GM21619 (cell line): ENCODE measurements around the gene SLC25A11.
A peak's percentile ranks its signal among the peaks of the same experiment; 100 is the strongest.
"Not testable (repeated sequence)": the region's sequence is repeated elsewhere in the genome, so short reads cannot be mapped to it uniquely, and the experiment has no call there.

Experiments
- ATAC-seq: cut with Tn5 transposase; IDR thresholded peaks from one replicate; pipeline ENCODE4 v1.9.1; 2021; ENCODE audit not compliant: unreplicated experiment

SLC25A11 gene

GRCh38 chr17:4920351-4921048 lies 19.3 kb downstream of the SLC25A11 start:
- no peak for ATAC-seq

- ATAC-seq = no peak
Measured at GRCh38 chr17:4919511-4920047, 20.3 kb downstream of the SLC25A11 start.

GRCh38 chr17:4914551-4914950 lies 25.3 kb downstream of the SLC25A11 start:
- not testable (repeated sequence) for ATAC-seq

GRCh38 chr17:4913994-4914393 lies 25.9 kb downstream of the SLC25A11 start:
- ATAC-seq = no peak

- no peak for ATAC-seq
Measured at GRCh38 chr17:4908711-4909496, 30.9 kb downstream of the SLC25A11 start.

- no peak for ATAC-seq
Measured at GRCh38 chr17:4908301-4908700, 31.5 kb downstream of the SLC25A11 start.

- not testable (repeated sequence) for ATAC-seq
Measured at GRCh38 chr17:4906642-4907041, 33.2 kb downstream of the SLC25A11 start.

GRCh38 chr17:4903051-4903818 lies 36.6 kb downstream of the SLC25A11 start, which contains the start of gene CHRNE:
Gene CHRNE, minus strand, starts transcription at chr17:4903098. Its CDS starts 35 bp downstream, at chr17:4903063.
- no peak for ATAC-seq

- ATAC-seq = no peak
Measured at GRCh38 chr17:4902540-4902939, 37.3 kb downstream of the SLC25A11 start.

GRCh38 chr17:4901648-4902344 lies 38.0 kb downstream of the SLC25A11 start:
- ATAC-seq = no peak

- no peak for ATAC-seq
Measured at GRCh38 chr17:4901108-4901647, 38.7 kb downstream of the SLC25A11 start.

GRCh38 chr17:4900231-4901107 lies 39.4 kb downstream of the SLC25A11 start:
- ATAC-seq = no peak

- ATAC-seq = peak; percentile 37
Measured at GRCh38 chr17:4899341-4900230, 40.3 kb downstream of the SLC25A11 start, which contains the start of gene C17orf107. Gene C17orf107, plus strand, starts transcription at chr17:4899536. Its CDS starts 227 bp downstream, at chr17:4899763.

GRCh38 chr17:4898927-4899326 lies 40.9 kb downstream of the SLC25A11 start:
- no peak for ATAC-seq

- no peak for ATAC-seq
Measured at GRCh38 chr17:4898351-4898750, 41.5 kb downstream of the SLC25A11 start.

GRCh38 chr17:4897785-4898184 lies 42.1 kb downstream of the SLC25A11 start:
- no peak for ATAC-seq

- no peak for ATAC-seq
Measured at GRCh38 chr17:4897198-4897687, 42.6 kb downstream of the SLC25A11 start.
